Panc1 (cell line): ENCODE results near the gene OR9G1. TPM values are rescaled to one million over a fixed set of nuclear protein-coding genes. Genes with fewer than 3 reads are reported as not detected.

ENCODE experiments used
- ATAC-seq: fragments of 200-7000 bp; cut with Tn5 transposase; 2 replicates; pipeline ENCODE4 v1.9.1; 2020; ENCODE audit warnings: mild to moderate bottlenecking, moderate library complexity
- BruUV-seq: library from RNA; stranded (reverse); fragments of 400-500 nt; replicated peaks from 2 replicates; lab custom pipeline; 2021; lab: Mats Ljungman, UMichigan
- CTCF ChIA-PET: fragments of 300-600 bp; sonication (Branson Sonifier 250); formaldehyde crosslinking; loops from one replicate; lab custom pipeline; 2022; ENCODE audit warnings: antibody characterized with exemption; lab: Charles Lee
- POLR2A ChIA-PET: fragments of 300-600 bp; sonication (Branson Sonifier 250); formaldehyde crosslinking; loops from one replicate; lab custom pipeline; 2022; ENCODE audit warnings: antibody characterized with exemption; lab: Charles Lee
- DNase-seq: peaks from one replicate; pipeline ENCODE4 v3.0.0-alpha.2; 2010; ENCODE audit warnings: low read depth, low spot score
- H3K27ac ChIP-seq: 2 replicates; pipeline ENCODE4 v1.5.1; 2011; ENCODE audit warnings: mild to moderate bottlenecking, low read length, inconsistent platforms
- H3K27me3 ChIP-seq: fragments of 200-500 bp; sonication (Bioruptor generic); 2 replicates; pipeline ENCODE4 v1.6.0; 2014; ENCODE audit warnings: low read length, inconsistent platforms; ENCODE audit not compliant: control insufficient read depth, insufficient read depth
- H3K36me3 ChIP-seq: fragments of 200-500 bp; sonication (Bioruptor generic); 2 replicates; pipeline ENCODE4 v1.5.1; 2014; ENCODE audit warnings: inconsistent platforms, mild to moderate bottlenecking, low read length, moderate library complexity; ENCODE audit not compliant: control insufficient read depth, insufficient read depth
- H3K4me1 ChIP-seq: 2 replicates; pipeline ENCODE4 v1.5.1; 2011; ENCODE audit warnings: inconsistent platforms, mild to moderate bottlenecking, low read length, moderate library complexity; ENCODE audit not compliant: control insufficient read depth, insufficient read depth
- H3K4me3 ChIP-seq, 2 experiments: 2 replicates each; pipeline ENCODE4 v1.5.1; 2011 to 2012; ENCODE audit warnings: low read depth in 2 of 2, low read length in 2 of 2, mild to moderate bottlenecking in 2 of 2, inconsistent platforms in 1 of 2, moderate library complexity in 1 of 2
- H3K9me3 ChIP-seq: fragments of 200-500 bp; sonication (Bioruptor generic); 2 replicates; pipeline ENCODE4 v1.5.1; 2014; ENCODE audit warnings: low read depth, mild to moderate bottlenecking, inconsistent platforms, low read length, moderate library complexity; ENCODE audit not compliant: control insufficient read depth, insufficient read depth
- CTCF ChIP-seq: fragments of 450-650 bp; IDR thresholded peaks from 2 replicates; pipeline ENCODE4 v1.5.1; 2017; ENCODE audit warnings: mild to moderate bottlenecking
- POLR2AphosphoS5 ChIP-seq: IDR thresholded peaks from 2 replicates; pipeline ENCODE4 v1.6.1; 2012; ENCODE audit warnings: mild to moderate bottlenecking, low read depth, low read length, moderate library complexity
- REST ChIP-seq, 2 experiments: IDR thresholded peaks; 2 replicates each; pipeline ENCODE4 v1.6.1; 2011 to 2012; ENCODE audit warnings: low read depth in 2 of 2, control low read depth in 1 of 2, low read length in 1 of 2, mild to moderate bottlenecking in 1 of 2, moderate library complexity in 1 of 2; ENCODE audit not compliant: insufficient read depth in 1 of 2
- SIN3A ChIP-seq: IDR thresholded peaks from 2 replicates; pipeline ENCODE4 v1.6.1; 2012; ENCODE audit warnings: low read depth, mild to moderate bottlenecking, low read length, moderate library complexity, borderline replicate concordance; ENCODE audit not compliant: insufficient read depth
- TCF7L2 ChIP-seq: IDR thresholded peaks from 2 replicates; pipeline ENCODE4 v1.6.1; 2011; ENCODE audit warnings: mild to moderate bottlenecking, low read depth, low read length, inconsistent platforms
- in situ Hi-C: cut with HindIII; loops from 2 replicates; pipeline ENCODE4 v1.10.0; 2016; ENCODE audit warnings: low sequenced_read_pairs, low pct_unique_long_range_greater_than_20kb
- intact Hi-C: fragments of 100-400 bp; cut with micrococcal nuclease; formaldehyde crosslinking; loops from one replicate; pipeline ENCODE4 v1.10.0; 2022; ENCODE audit not compliant: unreplicated experiment
- total RNA-seq: library from RNA; stranded (reverse); gene quantifications from one replicate; pipeline ENCODE4 v1.2.1, GENCODE V29; 2021; ENCODE audit not compliant: unreplicated experiment

OR9G1 gene
- total RNA-seq, 1 experiment from 2014 or later = not detected

GRCh38 chr11:56748597-56748996 lies 49.7 kb downstream of the OR9G1 start, which contains the start of gene OR9G4:
OR9G4 (minus strand) TSS chr11:56748697; CDS start chr11:56743766, 4,931 bp downstream.
- BruUV-seq = no TSS peak
- no peak within 1 kb of the TSS for H3K4me3 ChIP-seq
- TF ChIP-seq CTCF (no peak), TCF7L2 (no peak), POLR2AphosphoS5 (no peak), SIN3A (no peak), REST (IDR thresholded peaks at IDR 0.05; ENCODE audit: insufficient read depth in 1 of 2, low read depth in 2 of 2, low read length in 1 of 2) (no peak)

GRCh38 chr11:56750190-56750589 lies 51.3 kb downstream of the OR9G1 start:
- in situ Hi-C loops = no loop called here
- H3K4me3 ChIP-seq = no peak overlapping the region
- no peaks in the 10 kb centered on the region for H3K4me1 ChIP-seq
- POLR2A ChIA-PET = no interaction called here
- intact Hi-C loops = no loop called here
- CTCF ChIA-PET = no interaction called here
- no peaks in the 10 kb centered on the region for H3K27me3 ChIP-seq
- H3K36me3 ChIP-seq = no peaks in the 10 kb centered on the region
- ATAC-seq = no peak
- H3K9me3 ChIP-seq = no peaks in the 10 kb centered on the region; the same call in 1 of the 2 replicates
- BruUV-seq = no TSS peak
- no peak for TF ChIP-seq CTCF
- TF ChIP-seq POLR2AphosphoS5 = no peak
- TF ChIP-seq SIN3A = no peak
- no peak for TF ChIP-seq TCF7L2
- TF ChIP-seq REST (IDR thresholded peaks at IDR 0.05; ENCODE audit: insufficient read depth in 1 of 2, low read depth in 2 of 2, low read length in 1 of 2) = no peak
- H3K27ac ChIP-seq = no peak overlapping the region
- no peak for DNase-seq

More at GRCh38 chr11:56748597-56748996, 49.7 kb downstream of the OR9G1 start, which contains the start of gene OR9G4:
- no peak for DNase-seq
- Histone ChIP-seq H3K27me3 (no peaks in the 10 kb centered on the region), H3K36me3 (no peaks in the 10 kb centered on the region), H3K27ac (no peak within 1 kb of the TSS), H3K4me1 (no peaks in the 10 kb centered on the region), H3K9me3 (no peaks in the 10 kb centered on the region; the same call in 1 of the 2 replicates)
- CTCF ChIA-PET = no interaction called here
- POLR2A ChIA-PET = no interaction called here
- no peak for ATAC-seq
- intact Hi-C loops (no loop called here), in situ Hi-C loops (no loop called here)
